Astrocyte (in vitro differentiated cells and primary cell): ENCODE results near the gene NCOR1. TPM values are rescaled to one million over a fixed set of nuclear protein-coding genes. Genes with fewer than 3 reads are reported as not detected.

Experiments
- DNase-seq: peaks from one replicate; pipeline ENCODE4 v3.0.0-alpha.2; 2010; ENCODE audit warnings: low read depth
- FAIRE-seq: peaks from 2 replicates; lab custom pipeline; 2011; peaks lifted over from hg19 to GRCh38; lab: Jason Lieb, UNC
- H2AFZ ChIP-seq: 2 replicates; pipeline ENCODE4 v1.6.0; 2012; ENCODE audit warnings: low read depth, low read length, inconsistent platforms
- H3K27ac ChIP-seq: 2 replicates; pipeline ENCODE4 v1.5.1; 2011; ENCODE audit warnings: low read depth, low read length, inconsistent platforms
- H3K27me3 ChIP-seq: 2 replicates; pipeline ENCODE4 v1.6.0; 2011; ENCODE audit warnings: low read length, inconsistent platforms; ENCODE audit not compliant: insufficient read depth
- H3K36me3 ChIP-seq: 2 replicates; pipeline ENCODE4 v1.5.1; 2011; ENCODE audit warnings: low read length, inconsistent platforms; ENCODE audit not compliant: insufficient read depth
- H3K4me1 ChIP-seq: 2 replicates; pipeline ENCODE4 v1.5.1; 2011; ENCODE audit warnings: low read length, inconsistent platforms; ENCODE audit not compliant: insufficient read depth
- H3K4me2 ChIP-seq: 2 replicates; pipeline ENCODE4 v1.6.0; 2012; ENCODE audit warnings: low read length, inconsistent platforms
- H3K4me3 ChIP-seq: 2 replicates; pipeline ENCODE4 v1.5.1; 2011; ENCODE audit warnings: low read depth, mild to moderate bottlenecking, low read length, inconsistent platforms; ENCODE audit not compliant: insufficient read depth
- H3K79me2 ChIP-seq: 2 replicates; pipeline ENCODE4 v1.6.0; 2012; ENCODE audit warnings: mild to moderate bottlenecking, low read length, inconsistent platforms; ENCODE audit not compliant: insufficient read depth
- H3K9ac ChIP-seq: 2 replicates; pipeline ENCODE4 v1.6.0; 2012; ENCODE audit warnings: mild to moderate bottlenecking, low read length, inconsistent platforms
- H3K9me3 ChIP-seq: 2 replicates; pipeline ENCODE4 v1.5.1; 2012; ENCODE audit warnings: low read depth, mild to moderate bottlenecking, low read length, inconsistent platforms; ENCODE audit not compliant: insufficient read depth
- H4K20me1 ChIP-seq: 2 replicates; pipeline ENCODE4 v1.6.0; 2012; ENCODE audit warnings: low read length, inconsistent platforms; ENCODE audit not compliant: insufficient read depth
- H3K27ac Mint-ChIP-seq: one replicate; pipeline ENCODE4 v1.8.0; 2021; ENCODE audit warnings: mild to moderate bottlenecking, mixed read lengths; ENCODE audit not compliant: unreplicated experiment
- H3K27me3 Mint-ChIP-seq: one replicate; pipeline ENCODE4 v1.8.0; 2021; ENCODE audit warnings: low read depth, mixed read lengths; ENCODE audit not compliant: unreplicated experiment
- H3K36me3 Mint-ChIP-seq: one replicate; pipeline ENCODE4 v1.8.0; 2021; ENCODE audit warnings: low read depth, mixed read lengths; ENCODE audit not compliant: unreplicated experiment
- H3K4me1 Mint-ChIP-seq: one replicate; pipeline ENCODE4 v1.8.0; 2021; ENCODE audit warnings: low read depth, mixed read lengths; ENCODE audit not compliant: unreplicated experiment
- H3K4me3 Mint-ChIP-seq: one replicate; pipeline ENCODE4 v1.8.0; 2021; ENCODE audit warnings: mild to moderate bottlenecking, moderate library complexity, mixed read lengths; ENCODE audit not compliant: unreplicated experiment
- H3K9me3 Mint-ChIP-seq: one replicate; pipeline ENCODE4 v1.8.0; 2021; ENCODE audit warnings: mild to moderate bottlenecking, mixed read lengths; ENCODE audit not compliant: unreplicated experiment
- CTCF ChIP-seq: IDR thresholded peaks from 2 replicates; pipeline ENCODE4 v1.5.1; 2011; ENCODE audit warnings: low read depth, mild to moderate bottlenecking, inconsistent platforms, low read length, moderate library complexity; ENCODE audit not compliant: insufficient read depth
- EZH2 ChIP-seq: IDR thresholded peaks from 2 replicates; pipeline ENCODE4 v1.6.1; 2012; ENCODE audit warnings: mild to moderate bottlenecking, low read length, inconsistent platforms; ENCODE audit not compliant: insufficient read depth
- total RNA-seq: library from RNA; stranded (reverse); gene quantifications from 2 replicates; pipeline ENCODE4 v1.2.1, GENCODE V29; 2021

NCOR1 gene
- total RNA-seq, 1 donor from 2014 or later: 119 TPM

DNA sequence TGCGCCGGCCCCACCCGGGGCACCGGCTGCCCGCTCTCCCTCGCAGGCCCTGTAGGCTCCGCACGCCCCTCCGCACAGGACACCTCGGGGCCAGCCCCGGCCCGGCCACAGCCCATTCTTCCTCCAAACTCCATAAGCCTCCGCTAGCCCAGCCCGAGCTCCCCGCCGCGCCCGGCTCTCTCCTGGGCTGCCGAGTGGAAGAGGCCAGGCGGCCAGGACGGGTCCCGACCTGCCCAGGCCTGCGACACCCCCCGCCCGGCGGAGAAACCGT is 397 bp downstream of the NCOR1 start:
- Histone ChIP-seq H3K4me2 (peak overlapping the region; percentile 95), H3K27me3 (no peaks in the 10 kb centered on the region), H3K27ac (peak overlapping the region; percentile 91), H2AFZ (peak overlapping the region; percentile 57), H3K36me3 (no peaks in the 10 kb centered on the region), H3K4me3 (peak overlapping the region; percentile 98), H3K9me3 (no peaks in the 10 kb centered on the region), H3K9ac (peak overlapping the region; percentile 96), H3K4me1 (peaks cover 15% of the 10 kb centered on the region), H4K20me1 (peaks cover 38% of the 10 kb centered on the region), H3K79me2 (peaks cover 95% of the 10 kb centered on the region)
- Mint-ChIP-seq H3K4me1 (peaks cover 9% of the 10 kb centered on the region), H3K27ac (peak overlapping the region; percentile 82), H3K27me3 (no peaks in the 10 kb centered on the region), H3K4me3 (peak overlapping the region; percentile 96), H3K36me3 (no peaks in the 10 kb centered on the region), H3K9me3 (no peaks in the 10 kb centered on the region)
- no peak for DNase-seq
- TF ChIP-seq EZH2 (no peak), CTCF (no peak)
- FAIRE-seq: no peak

- peak overlapping the region; percentile 96 for H3K9ac ChIP-seq
- H3K79me2 ChIP-seq: peaks cover 96% of the 10 kb centered on the region
- peak overlapping the region; percentile 82 for H3K27ac Mint-ChIP-seq
- H3K36me3 ChIP-seq: no peaks in the 10 kb centered on the region
- H3K4me1 Mint-ChIP-seq: peaks cover 9% of the 10 kb centered on the region
- H4K20me1 ChIP-seq: peaks cover 38% of the 10 kb centered on the region
- TF ChIP-seq CTCF (no peak), EZH2 (no peak)
- no peaks in the 10 kb centered on the region for H3K36me3 Mint-ChIP-seq
- H3K27ac ChIP-seq: peak overlapping the region; percentile 91
- FAIRE-seq (no peak), DNase-seq (no peak)
- peak overlapping the region; percentile 98 for H3K4me3 ChIP-seq
- H3K9me3 ChIP-seq: no peaks in the 10 kb centered on the region
- peaks cover 15% of the 10 kb centered on the region for H3K4me1 ChIP-seq
- H3K4me2 ChIP-seq: peak overlapping the region; percentile 95
- peak overlapping the region; percentile 57 for H2AFZ ChIP-seq
- H3K27me3 Mint-ChIP-seq: no peaks in the 10 kb centered on the region
- H3K9me3 Mint-ChIP-seq: no peaks in the 10 kb centered on the region
- no peaks in the 10 kb centered on the region for H3K27me3 ChIP-seq
- H3K4me3 Mint-ChIP-seq: peak overlapping the region; percentile 96
Measured at GRCh38 chr17:16214190-16215001, 938 bp downstream of the NCOR1 start.

DNA sequence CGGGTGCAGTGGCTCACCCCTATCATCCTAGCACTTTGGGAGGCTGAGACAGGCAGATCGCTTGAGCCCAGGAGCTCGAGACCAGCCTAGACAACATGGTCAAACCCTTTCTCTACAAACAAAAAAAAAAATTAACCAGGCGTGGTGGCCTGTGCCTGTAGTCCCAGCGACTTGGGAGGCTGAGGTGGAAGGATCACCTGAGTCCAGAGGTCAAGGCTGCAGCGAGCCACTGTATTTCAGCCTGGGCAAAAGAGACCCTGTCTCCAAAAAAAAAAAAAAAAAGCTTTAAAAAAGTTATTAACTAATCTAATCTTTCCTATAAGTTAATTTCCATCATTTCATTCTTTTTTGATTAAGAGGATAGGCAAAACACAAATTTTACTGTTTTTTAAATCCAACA is 2.5 kb downstream of the NCOR1 start:
- H3K27me3 Mint-ChIP-seq: no peaks in the 10 kb centered on the region
- Histone ChIP-seq H3K4me3 (no peak overlapping the region), H3K27ac (no peak overlapping the region), H3K36me3 (no peaks in the 10 kb centered on the region), H3K9ac (peak overlapping the region; percentile 3), H3K4me1 (peaks cover 15% of the 10 kb centered on the region), H2AFZ (no peak overlapping the region), H3K9me3 (no peaks in the 10 kb centered on the region), H3K79me2 (peaks cover 96% of the 10 kb centered on the region), H4K20me1 (peaks cover 46% of the 10 kb centered on the region), H3K27me3 (no peaks in the 10 kb centered on the region), H3K4me2 (peak overlapping the region; percentile 36)
- no peak for TF ChIP-seq CTCF
- TF ChIP-seq EZH2: no peak
- no peaks in the 10 kb centered on the region for H3K36me3 Mint-ChIP-seq
- peak overlapping the region; percentile 96 for H3K4me3 Mint-ChIP-seq
- H3K4me1 Mint-ChIP-seq: peaks cover 13% of the 10 kb centered on the region
- H3K27ac Mint-ChIP-seq: no peak overlapping the region
- H3K9me3 Mint-ChIP-seq: no peaks in the 10 kb centered on the region
- FAIRE-seq (no peak), DNase-seq (no peak)
